TTC549 (cell line): ENCODE data around the gene RPS6KA5.
"Not testable (repeated sequence)": the region's sequence is repeated elsewhere in the genome, so short reads cannot be mapped to it uniquely, and the experiment has no call there.

ENCODE experiments used
- FAIRE-seq: peaks from 2 replicates; lab custom pipeline; 2012; peaks lifted over from hg19 to GRCh38; lab: Jason Lieb, UNC

RPS6KA5 gene

DNA sequence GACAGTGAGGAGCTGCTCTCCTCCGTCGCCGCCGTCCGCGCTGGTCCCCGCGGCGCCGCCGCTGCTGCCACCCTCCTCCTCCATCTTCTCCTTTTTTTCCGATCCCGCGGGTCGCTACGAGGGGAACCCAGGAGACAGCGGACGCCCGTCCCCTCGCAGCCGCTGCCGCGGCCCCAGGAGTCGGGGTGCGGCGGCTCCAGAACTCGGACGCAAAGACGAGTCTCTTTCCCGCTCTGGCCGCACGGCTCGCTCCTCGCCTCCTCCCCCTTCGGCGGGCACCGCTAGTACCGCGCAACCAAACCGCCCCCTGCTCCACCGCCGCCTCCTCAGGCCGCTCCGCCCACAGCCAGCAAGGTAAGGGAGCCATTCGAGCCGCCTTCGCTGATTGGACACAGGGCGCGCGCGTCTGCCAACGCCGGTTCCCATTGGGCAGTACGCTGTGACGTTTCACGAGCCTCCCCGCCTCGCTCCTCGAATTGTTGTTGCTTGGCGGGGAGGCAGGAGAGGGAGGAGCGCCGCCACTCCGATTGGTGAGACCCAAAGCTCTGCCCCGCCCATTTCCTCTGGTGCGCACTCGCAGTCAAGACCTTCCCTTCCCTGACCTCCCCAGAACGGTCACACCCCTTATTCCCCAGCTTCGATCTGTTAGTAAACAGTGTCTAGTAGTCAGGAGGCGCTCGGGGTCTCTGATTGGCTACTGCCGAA is at the start of gene RPS6KA5:
RPS6KA5 (minus strand) TSS at position 291 of the 705 bp plus-strand sequence; CDS start at position 84, 207 bp downstream.
- FAIRE-seq: peak; percentile 97

DNA sequence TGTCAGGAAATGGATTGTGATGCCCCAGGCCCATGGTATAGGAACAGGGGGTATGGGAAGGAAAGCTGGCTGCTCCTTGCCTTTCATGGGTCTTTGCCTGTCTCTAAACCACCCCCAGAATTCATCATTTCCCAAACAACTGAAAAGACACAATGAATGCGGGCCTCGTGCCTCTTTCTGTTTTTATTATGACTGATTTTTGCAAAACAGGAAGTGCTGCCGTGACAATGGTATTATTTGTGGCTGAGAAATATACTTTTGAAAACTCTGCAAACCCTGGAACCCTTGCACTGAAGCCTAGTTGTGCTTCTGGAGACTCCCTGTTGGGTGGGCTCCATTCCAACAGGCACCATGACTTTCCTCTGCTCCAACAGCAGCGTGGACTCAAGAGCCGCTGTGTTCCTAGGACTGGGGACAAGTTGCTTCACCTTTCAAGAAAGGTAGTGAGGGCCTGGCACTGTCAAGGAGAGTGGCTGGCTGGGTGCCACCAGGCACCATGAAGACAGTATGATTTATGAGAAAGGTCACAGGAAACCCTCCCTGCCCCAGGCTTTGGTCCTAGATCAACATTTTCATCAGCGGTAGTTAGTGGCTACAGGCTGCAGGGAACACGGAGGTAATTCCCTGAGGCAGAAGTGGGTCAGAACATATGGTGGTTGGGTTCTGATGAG is 48.6 kb upstream of the RPS6KA5 start:
- FAIRE-seq: no peak

DNA sequence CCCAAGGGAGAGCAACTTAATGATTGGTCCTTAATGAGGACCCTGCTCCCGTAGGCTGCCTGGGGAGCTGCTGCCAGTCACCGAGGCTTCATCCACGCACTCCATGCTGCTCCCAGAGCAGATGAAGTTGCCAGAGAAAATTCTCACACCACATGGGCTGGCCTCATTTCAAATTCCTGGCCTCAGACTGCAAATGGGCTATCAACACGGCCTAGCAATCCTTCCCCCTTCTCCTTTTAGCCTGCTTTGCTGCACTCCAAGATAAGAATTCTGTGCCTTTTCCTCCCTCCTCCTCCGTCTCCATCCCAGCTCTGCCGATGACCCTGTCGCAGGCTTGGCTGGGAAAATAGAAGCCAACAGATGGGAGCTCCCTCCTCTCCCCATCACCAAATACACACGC is 42.7 kb upstream of the RPS6KA5 start:
- no peak for FAIRE-seq

DNA sequence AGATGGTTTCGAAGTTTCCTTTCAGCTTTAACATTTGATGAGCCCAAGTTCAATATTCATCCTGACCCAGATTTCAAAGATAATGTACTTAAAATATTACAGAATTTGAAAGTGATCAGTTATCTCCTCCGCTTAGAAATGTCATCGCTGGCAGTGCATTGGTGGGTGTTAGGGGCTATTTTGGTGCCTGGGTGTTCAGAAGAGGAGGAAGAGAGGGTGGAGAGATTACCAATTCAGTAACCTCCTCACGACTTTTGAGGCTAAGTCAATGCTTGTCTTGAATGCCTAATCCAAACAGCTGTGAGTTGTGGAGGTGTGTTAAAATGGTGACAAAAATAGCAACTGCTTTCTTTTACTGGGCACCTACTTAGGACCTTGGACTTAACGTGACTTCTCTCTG is 39.7 kb upstream of the RPS6KA5 start:
- FAIRE-seq: no peak

DNA sequence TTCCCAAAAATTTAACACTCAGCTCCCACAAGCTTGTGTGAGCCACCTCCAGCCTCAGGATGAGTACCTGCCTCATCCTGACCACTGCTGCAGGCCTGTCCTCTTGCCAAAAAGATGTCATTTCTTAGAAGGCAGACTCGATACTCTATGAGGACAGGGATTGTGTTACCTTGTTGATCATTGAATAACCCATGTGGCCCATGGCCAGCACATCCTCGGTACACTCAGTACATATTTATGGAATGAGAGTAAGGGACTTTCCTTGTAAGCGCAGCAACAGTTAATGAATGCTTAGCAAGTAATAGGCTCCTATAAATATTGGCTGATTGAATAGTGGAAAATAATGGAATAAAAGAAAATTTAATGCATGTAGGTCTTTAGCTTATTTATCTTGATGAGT is 38.1 kb upstream of the RPS6KA5 start:
- FAIRE-seq: no peak

DNA sequence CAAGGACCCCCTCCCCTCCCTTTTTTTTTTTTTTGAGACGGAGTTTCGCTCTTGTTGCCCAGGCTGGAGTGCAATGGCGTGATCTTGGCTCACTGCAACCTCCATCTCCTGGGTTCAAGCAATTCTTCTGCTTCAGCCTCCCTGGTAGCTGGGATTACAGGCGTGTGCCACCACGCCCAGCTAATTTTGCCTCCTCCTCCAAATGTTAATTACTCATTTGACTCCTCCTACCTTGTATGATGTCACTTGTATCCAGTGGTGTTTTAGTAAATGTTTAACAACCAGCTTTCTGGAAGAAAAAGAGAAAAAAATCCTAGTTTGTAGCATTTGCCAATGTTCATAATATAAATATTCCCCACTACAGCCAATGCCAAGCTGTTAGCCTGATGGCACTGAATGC is 37.2 kb upstream of the RPS6KA5 start:
- FAIRE-seq: not testable (repeated sequence)

DNA sequence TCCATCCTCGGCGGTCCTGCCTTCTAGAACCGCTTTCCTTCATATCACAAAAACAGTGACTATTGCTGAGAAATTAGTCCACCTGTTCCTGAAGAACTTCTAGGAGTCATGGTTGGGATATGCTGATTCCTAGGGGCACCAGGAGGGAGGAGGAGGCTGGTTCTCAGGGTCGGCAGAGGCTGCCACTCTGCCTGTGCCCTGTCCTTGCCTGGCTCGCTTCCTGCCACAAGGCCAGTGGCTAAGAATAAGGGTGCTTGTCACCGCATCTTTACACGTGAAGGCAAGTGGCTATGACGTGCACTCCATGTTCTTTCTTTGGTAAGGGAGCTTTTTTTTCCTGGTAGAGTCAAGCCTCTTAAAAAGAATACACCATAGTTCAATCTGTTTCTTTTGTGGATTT is 34.7 kb upstream of the RPS6KA5 start:
- no peak for FAIRE-seq

DNA sequence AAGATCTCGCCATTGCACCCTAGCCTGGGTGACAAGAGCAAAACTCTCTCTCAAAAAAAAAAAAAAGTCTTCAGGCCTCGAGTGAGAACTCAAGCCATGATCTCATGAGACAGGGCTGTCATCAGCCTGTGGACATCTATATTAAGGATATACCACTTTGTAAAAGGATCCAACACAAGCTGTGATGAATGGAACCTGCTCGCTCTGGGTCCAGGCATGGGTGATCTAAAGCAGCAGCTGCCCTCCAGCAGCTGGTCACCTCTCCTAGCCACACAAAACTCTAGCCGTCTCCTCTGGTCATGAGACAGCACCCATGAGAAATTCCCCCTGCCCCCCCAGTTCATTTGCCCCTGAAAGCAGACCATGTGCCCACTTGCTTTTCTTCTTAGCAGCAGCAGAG is 34.3 kb upstream of the RPS6KA5 start:
- no peak for FAIRE-seq

DNA sequence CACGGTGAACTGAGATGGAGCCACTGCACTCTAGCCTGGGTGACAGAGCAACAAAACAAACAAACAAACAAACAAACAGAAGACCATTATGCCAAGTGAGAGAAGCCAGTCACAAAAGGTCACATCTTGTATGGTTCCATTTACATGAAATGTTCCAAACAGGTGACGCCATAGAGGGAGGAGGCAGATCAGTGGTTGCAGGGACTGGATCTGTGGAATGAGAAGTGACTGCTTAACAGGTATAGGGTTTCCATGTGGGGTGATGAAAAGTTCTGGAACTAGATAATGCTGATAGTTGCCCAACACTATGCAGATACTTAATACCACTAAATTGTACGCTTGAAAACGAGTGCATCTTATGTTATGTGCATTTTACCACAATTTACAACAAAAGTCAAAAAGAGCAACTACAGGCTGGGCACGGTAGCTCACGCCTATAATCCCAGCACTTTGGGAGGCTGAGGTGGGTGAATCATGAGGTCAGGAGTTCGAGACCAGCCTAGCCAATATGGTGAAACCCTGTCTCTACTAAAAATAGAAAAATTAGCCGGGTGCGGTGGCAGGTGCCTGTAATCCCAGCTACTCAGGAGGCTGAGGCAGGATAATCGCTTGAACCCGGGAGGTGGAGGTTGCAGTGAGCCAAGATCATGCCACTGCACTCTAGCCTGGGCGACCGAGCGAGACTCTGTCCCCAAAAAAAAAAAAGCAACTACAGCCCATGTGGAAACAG is 33.5 kb upstream of the RPS6KA5 start:
- not testable (repeated sequence) for FAIRE-seq

DNA sequence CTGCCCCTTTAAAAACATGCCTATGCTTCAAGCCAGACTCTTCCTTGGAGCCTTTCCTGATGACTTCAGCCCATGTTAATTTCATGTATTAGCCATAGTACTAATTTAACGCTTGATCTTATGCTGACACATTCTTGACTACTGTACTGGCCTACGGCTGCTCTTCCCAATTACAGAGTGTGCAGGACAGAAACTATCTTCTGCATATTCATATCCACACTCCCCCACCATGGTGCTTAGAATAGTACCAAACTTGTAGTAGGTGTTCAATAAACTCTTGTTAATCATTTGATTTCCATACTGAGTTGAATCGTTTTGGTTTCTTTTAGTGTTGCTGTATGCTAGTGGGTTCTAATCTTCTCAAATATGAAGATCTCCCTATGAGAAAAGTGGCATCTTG is 31.6 kb upstream of the RPS6KA5 start:
- FAIRE-seq: no peak

DNA sequence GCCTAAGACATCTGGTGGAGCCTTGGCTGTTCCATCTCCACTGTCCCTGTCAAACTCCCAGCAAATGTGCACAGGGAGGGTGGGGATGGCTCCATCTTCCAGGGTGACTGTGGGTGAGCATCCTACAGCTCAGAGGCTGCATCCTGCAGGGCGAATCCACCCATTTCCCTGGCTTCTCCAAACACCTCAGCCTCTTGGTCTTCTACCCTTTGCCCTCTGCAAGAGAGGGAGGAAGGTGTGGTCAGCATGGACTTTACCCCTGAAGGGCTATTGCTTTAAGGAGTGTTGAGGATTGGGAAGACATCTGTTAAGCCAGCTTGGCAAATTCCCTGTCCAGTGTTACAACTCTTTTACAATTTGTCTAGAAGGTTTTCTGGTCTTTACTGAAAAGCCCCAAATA is 30.3 kb upstream of the RPS6KA5 start:
- FAIRE-seq: no peak

DNA sequence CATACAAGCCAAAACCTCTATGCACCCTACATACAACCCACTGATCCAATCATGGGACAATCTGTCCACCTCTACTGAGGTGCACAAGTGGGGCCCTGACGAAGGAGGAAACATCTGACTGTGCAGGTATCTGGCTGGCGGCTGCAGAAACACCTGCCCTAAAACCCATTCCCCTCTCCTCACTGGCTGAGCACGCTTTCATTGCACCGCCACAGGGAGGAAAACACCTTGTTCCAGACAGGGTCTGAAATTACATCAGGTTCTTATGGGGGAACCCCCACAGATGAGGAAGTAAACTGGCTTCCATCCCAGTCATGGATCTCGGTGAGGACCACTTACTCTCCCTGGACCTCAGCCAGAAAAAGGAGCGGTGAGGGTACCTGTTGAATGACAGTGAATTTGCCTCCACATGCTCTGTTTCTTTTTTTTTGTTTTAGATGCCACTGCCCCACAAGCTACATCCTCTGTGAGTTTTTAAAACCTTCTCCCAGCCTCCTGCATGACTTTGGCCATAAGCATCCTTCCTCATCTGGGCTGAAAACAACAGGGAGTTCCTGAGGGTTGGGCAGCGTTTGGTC is 29.6 kb upstream of the RPS6KA5 start:
- no peak for FAIRE-seq

DNA sequence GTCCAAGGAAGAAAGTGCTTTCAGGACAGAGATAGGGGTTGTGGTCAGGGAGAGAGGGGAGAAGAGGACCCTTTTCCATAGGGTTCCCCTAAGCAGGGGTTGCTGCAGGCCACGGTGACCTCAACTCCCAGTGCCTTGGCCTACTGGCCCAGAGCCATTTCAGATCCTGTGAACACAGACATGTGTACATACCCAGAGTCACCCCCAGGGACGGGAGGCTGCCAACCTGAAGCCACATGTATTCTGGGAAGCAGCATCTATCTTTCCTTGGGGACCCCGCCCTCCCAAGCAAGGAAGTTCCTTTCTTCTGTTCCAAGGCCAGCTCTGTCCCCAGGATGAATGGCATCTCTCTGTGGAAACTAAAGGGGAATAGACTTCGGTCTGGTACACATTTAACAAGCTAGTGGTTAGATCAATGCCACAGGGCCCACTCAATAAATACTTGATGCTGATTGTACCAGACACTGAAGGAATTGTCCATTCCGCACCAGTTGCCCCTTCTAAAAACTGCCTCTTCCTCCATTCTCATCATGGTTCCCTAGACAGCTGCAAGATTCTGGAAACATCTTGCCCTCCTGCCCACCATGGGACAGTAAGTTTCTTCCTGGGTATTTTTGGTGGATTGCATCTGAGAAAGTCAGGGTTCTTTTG is 28.3 kb upstream of the RPS6KA5 start:
- no peak for FAIRE-seq

DNA sequence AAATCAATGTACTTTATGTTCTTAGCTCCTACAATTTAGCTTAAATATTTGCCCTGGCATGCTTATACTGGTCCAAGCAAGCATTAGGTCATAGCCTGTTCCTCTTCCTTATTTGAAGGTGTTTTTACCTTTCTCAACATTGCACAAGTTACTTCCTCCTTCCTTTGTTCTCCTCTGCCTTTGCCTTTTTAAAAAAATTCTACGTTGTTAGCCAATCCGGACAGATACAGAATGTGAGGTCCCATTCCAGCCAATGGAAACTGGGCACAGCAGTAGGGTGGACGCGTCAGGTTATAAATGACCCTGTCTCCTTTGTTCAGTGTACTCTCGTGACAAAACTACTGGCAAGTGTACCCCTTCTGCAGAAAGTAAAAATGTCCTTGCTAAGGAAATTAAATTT is 27.0 kb upstream of the RPS6KA5 start:
- not testable (repeated sequence) for FAIRE-seq

DNA sequence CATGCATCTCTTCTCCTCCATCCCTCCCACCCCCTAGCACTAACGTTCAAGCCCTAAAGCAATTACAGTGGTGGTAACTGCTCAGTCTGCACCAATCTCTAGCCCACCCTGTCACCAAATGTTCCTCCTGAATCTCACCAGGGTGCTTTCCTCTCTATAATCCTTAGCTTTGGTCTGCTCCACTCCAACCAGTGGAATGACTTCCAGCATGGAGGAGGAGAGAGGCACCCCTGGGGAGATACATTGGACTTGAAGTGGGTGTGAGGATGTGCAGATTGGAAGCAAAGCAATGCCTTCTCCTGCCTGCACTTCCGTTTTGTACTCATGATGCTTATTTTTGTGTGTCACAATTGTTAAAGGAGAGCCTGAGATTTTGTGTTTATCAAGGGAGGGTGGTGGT is 24.1 kb upstream of the RPS6KA5 start:
- FAIRE-seq: no peak

DNA sequence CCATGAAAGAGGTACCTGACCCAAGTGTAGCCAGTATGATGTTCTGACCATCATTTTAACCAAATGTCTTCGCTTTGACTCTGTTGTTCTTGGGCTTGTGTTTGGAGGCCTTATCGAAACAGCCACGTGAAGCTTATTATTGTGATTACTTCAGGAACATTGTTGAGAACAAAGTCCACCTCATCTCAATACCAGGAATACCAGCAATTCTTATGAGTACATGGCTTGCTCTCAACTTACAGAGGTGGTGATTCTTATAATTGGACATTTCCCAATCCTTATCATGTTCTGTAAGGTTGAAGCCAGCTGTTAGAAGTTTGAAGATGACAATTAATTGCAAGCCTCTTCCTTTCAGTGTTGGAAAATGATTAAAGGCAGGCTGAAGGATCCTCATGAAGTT is 21.8 kb upstream of the RPS6KA5 start:
- no peak for FAIRE-seq

DNA sequence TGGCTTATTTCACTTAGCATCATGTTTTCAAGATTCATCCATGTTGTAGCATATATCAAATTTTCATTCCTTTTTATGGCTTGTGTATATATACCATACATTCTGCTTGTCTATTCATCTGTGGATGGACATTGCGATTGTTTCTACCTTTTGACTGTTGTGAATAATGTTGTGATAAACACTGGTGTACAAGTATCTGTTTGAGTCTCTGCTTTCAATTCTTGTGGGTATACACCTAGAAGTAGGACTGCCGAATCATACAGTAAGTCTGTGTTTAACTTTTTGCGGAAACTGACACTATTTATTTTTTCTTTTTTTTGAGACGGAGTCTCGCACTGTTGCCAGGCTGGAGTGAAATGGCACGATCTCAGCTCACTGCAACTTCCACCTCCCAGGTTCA is 19.6 kb upstream of the RPS6KA5 start:
- FAIRE-seq: no peak

DNA sequence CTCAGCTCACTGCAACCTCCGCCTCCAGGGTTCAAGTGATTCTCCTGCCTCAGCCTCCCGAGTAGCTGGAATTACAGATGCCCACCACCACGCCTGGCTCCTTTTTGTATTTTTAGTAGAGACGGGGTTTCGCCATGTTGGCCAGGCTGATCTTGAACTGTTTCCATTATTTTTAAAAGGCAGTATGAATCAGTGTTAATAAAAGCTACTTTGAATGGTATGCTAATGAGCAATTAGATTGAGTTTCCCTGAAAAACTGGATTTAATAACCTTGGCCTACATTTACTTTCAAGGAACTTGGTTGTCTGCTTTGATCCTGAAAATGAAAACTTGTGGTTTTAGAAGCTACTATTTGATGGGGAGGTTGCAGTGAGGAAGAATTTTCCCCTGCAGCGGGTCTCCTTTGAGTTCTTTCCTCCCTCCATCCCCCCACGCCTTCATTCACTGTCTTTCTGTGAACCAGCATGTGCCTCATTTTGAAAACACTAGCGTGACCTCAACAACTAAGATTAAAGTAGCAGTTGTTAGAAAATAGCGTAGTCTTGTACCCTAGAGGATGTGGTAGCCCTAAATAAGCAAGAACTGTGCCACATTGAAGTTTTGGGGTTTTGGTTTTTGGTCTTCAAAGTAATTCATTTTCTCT is 17.8 kb upstream of the RPS6KA5 start:
- FAIRE-seq: no peak

DNA sequence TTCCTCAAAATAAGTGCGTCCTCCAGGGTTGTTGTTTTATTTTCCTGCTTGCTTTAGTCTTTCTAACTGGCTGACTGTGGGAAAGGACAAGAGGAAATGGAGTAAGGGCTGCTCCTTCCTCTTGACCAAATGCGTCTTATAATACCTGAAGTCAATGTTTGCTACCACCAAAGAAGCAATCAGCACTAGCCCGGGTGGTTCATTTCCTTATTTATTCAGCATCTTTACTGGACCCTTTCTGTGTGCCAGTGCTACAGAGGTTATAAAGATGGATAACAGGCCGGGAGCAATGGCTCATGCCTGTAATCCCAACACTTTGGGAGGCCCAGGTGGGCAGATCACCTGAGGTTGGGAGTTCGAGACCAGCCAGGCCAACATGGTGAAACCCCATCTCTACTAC is 15.1 kb upstream of the RPS6KA5 start:
- no peak for FAIRE-seq

DNA sequence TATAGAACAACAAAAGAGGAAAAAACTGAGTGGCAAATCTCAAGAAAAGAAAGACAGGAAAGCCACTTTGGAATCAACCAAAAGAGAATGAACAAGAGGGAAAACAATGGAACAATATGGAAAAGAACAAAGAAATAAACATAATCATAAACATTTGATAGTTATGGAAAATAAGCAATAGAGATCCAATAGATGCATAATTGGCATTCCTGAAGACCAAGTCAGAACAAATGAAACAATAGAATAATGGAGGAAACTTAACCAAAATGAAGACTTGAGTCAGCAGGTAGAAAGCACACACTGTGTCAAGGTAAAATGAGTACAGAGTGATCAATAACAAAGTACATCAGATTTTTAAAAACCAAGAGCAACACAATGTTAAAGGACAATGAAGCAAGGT is 10.1 kb upstream of the RPS6KA5 start:
- no peak for FAIRE-seq

DNA sequence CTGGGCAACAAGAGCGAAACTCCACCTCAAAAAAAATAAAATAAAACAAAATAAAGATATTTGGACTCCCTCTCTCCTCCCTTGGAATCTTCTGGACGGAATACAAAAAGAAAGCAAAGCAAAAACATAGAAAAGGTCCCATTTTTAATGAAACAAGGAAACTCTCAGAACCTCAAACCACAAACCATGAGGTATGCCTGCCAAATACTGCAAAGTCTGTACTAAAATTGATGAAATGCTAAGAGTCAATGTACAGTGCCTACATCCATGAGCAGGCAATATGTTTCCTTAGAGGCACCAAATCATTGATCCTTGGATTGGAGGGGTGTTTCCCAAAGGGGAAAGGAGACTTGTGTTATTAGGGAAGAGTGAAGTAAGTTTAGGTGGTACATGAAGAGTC is 8.2 kb upstream of the RPS6KA5 start:
- no peak for FAIRE-seq

DNA sequence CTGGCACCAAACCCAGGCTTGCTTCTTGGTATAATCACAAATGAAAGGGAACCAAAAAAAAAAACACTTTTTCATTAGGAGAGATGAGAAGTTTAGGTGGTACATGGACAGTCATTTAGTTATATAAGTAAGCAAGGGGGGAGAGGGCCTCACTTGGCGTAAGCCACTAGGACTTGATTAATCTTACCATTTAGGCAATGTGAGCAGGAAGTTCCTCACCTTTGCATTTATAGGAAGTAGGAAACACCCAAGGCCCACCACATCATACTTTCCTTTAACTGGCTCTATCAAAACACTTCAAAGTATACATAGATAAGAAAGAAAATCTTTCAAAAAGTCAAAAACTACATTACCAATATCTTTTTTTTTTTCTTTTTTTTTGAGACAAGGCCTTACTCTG is 6.7 kb upstream of the RPS6KA5 start:
- no peak for FAIRE-seq
